Neutrophil (primary cell): ENCODE results near the gene PAM16.

ENCODE experiments used
- H3K27ac ChIP-seq: fragments of 200-600 bp; sonication (generic); 2 replicates; pipeline ENCODE4 v1.5.1; 2016; ENCODE audit warnings: mild to moderate bottlenecking, moderate library complexity
- H3K27me3 ChIP-seq: fragments of 200-600 bp; sonication (generic); 2 replicates; pipeline ENCODE4 v1.6.0; 2016; ENCODE audit warnings: mild to moderate bottlenecking
- H3K36me3 ChIP-seq: fragments of 200-600 bp; sonication (generic); 2 replicates; pipeline ENCODE4 v1.5.1; 2017
- H3K4me1 ChIP-seq, 2 experiments: fragments of 200-600 bp in 1 of 2; sonication (generic) in 1 of 2; 1 replicate in 1 of 2; 2 replicates in 1 of 2; pipeline versions ENCODE4 v1.5.1 to v1.6.1; 2013 to 2016; ENCODE audit warnings: low read depth in 1 of 2, low read length in 1 of 2, mild to moderate bottlenecking in 1 of 2, moderate library complexity in 1 of 2; ENCODE audit not compliant: control insufficient read depth in 1 of 2, insufficient read depth in 1 of 2
- H3K4me3 ChIP-seq, 2 experiments: fragments of 200-600 bp in 1 of 2; sonication (generic) in 1 of 2; 1 replicate in 1 of 2; 2 replicates in 1 of 2; pipeline ENCODE4 v1.5.1; 2013 to 2016; ENCODE audit warnings: low read depth in 1 of 2, low read length in 1 of 2, mild to moderate bottlenecking in 1 of 2, moderate library complexity in 1 of 2
- H3K9me3 ChIP-seq: fragments of 200-600 bp; sonication (generic); 2 replicates; pipeline ENCODE4 v1.5.1; 2016
- CTCF ChIP-seq: fragments of 200-600 bp; sonication (generic); IDR thresholded peaks from 2 replicates; pipeline ENCODE4 v1.5.1; 2016; ENCODE audit warnings: antibody characterized with exemption

Gene PAM16

GRCh38 chr16:4316108-4316863, 34.8 kb downstream of the PAM16 start:
- Histone ChIP-seq H3K27me3 (peaks cover 96% of the 10 kb centered on the region), H3K9me3 (no peaks in the 10 kb centered on the region), H3K36me3 (no peaks in the 10 kb centered on the region), H3K4me1 (peaks cover 18 to 24% of the 10 kb centered on the region in 2 experiments), H3K4me3 (peak overlapping the region; percentile 49 to 72), H3K27ac (no peak overlapping the region)
- TF ChIP-seq CTCF: no peak

DNA sequence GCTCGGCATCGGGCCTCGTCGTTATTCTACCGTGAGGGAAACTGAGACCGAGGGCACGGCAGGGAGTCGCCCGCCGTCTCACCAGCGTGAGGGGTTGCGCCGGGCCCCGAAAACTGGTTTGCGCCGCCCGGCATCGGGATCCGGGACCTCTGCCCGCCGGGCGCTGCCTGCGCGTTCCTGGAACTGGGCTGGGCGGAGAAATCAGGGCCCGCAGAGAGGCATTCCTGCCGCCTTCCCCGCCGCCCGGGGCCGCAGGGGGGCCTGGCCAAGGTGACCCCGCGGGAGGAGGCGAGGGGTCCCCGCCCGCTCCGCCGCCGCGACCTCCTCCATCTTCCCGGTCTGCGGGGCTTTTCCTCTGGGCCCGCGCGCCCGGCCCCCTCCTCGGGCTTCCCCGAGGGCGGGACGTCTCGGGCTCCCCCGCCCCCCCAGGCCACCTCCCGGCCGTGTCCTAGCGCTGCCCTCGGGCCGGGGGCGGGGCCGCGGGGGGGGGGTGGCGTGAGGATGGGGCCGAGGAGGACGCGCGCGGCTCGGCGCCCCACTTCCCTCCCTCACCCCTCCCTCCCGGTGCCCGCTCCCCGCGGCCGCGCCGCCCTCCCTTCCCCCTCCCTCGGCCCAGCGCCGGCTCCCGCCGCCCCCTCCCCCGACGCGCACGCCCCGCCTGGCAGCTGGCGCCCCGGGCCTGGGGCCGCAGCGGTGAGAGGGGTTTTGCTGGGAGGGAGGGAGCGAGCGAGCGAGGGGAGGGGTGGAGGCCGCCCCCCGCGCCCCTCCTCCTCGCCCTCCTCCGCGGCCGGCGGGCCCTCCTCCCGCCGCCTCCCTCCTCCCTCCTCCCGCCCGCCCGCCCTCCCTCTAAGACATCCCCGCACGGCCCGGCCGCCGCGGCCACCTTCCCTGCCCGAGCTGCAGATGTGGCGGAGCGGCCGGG, 35.7 kb downstream of the PAM16 start, which contains the start of gene GLIS2:
Gene GLIS2 (plus strand): TSS at position 882 of the 922 bp plus-strand sequence. CDS start 16,214 bp downstream, outside the sequence.
- no peak for TF ChIP-seq CTCF
- peaks cover 18 to 24% of the 10 kb centered on the region in 2 experiments for H3K4me1 ChIP-seq
- peak within 1 kb of the TSS; percentile 57 to 72 for H3K4me3 ChIP-seq
- H3K27ac ChIP-seq: no peak within 1 kb of the TSS
- peaks cover 91% of the 10 kb centered on the region for H3K27me3 ChIP-seq
- H3K36me3 ChIP-seq: no peaks in the 10 kb centered on the region
- H3K9me3 ChIP-seq: no peaks in the 10 kb centered on the region

GRCh38 chr16:4314532-4315185, 36.5 kb downstream of the PAM16 start:
- Histone ChIP-seq H3K4me3 (peak overlapping the region; percentile 57 to 72), H3K9me3 (no peaks in the 10 kb centered on the region), H3K27me3 (peaks cover 83% of the 10 kb centered on the region), H3K4me1 (peaks cover 18 to 24% of the 10 kb centered on the region in 2 experiments), H3K36me3 (no peaks in the 10 kb centered on the region), H3K27ac (no peak overlapping the region)
- no peak for TF ChIP-seq CTCF

- Histone ChIP-seq H3K27ac (no peak overlapping the region), H3K9me3 (no peaks in the 10 kb centered on the region), H3K4me1 (peaks cover 18 to 24% of the 10 kb centered on the region in 2 experiments), H3K36me3 (no peaks in the 10 kb centered on the region), H3K4me3 (no peak overlapping the region), H3K27me3 (peaks cover 75% of the 10 kb centered on the region)
- peak; percentile 51 for TF ChIP-seq CTCF
Measured at GRCh38 chr16:4313563-4314531, 37.3 kb downstream of the PAM16 start.
